Effector CD8-positive, alpha-beta T cell (primary cell): ENCODE data around the gene RALGPS1.

Experiments
- DNase-seq: peaks from one replicate; lab custom pipeline; 2025; lab: John Stamatoyannopoulos, UW

The RALGPS1 gene

GRCh38 chr9:127021664-127022363, 107.2 kb downstream of the RALGPS1 start:
- no peak for DNase-seq

GRCh38 chr9:127022913-127023660, 108.5 kb downstream of the RALGPS1 start:
- DNase-seq = no peak

- DNase-seq = no peak
These were observed 110.5 kb downstream of the RALGPS1 start for GRCh38 chr9:127025042-127025441.

DNA sequence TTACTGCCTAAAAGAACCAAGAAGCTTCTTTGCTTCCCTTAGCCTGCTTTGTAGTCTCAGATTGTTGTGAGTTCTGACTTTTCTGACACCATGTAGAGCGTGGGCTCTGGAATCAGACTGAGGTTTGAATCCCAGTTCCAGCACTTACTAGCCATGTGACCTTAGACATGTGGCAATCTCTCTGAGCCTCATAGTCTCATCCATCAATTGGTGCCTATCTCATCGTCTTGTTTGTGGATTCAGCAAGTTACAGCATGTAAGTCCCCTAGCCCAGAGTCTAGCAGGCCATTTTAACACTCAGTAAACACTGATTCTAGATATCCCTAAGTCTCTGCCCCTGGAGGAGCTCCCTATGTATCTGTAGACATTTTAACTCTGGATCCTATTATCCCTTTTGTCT, 113.1 kb downstream of the RALGPS1 start:
- DNase-seq = no peak

GRCh38 chr9:127029548-127029947, 115.0 kb downstream of the RALGPS1 start:
- DNase-seq = no peak

GRCh38 chr9:127030814-127031740, 116.5 kb downstream of the RALGPS1 start:
- DNase-seq = no peak

GRCh38 chr9:127032256-127032655, 117.7 kb downstream of the RALGPS1 start:
- no peak for DNase-seq

GRCh38 chr9:127033061-127033460, 118.5 kb downstream of the RALGPS1 start:
- no peak for DNase-seq

GRCh38 chr9:127033789-127034188, 119.2 kb downstream of the RALGPS1 start:
- no peak for DNase-seq

DNA sequence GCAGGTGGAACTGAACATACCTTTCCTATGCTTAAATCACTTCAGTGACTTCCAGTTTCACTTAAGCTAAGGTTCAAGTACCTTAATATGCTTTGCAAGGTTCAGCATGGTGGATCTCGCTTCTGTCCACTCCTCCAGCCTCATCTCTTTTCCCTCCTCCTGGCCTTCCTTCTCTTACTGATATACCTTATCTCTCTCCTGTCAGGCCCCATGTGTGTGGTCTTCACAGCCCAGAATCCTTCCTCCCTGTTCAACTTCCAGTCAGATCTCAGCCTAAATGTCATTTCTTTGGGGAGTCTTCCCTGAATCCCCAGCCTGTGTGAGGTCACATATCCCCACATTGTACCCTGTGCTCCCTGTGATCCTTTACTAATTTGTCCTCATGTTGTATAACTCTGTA, 120.1 kb downstream of the RALGPS1 start:
- no peak for DNase-seq

DNA sequence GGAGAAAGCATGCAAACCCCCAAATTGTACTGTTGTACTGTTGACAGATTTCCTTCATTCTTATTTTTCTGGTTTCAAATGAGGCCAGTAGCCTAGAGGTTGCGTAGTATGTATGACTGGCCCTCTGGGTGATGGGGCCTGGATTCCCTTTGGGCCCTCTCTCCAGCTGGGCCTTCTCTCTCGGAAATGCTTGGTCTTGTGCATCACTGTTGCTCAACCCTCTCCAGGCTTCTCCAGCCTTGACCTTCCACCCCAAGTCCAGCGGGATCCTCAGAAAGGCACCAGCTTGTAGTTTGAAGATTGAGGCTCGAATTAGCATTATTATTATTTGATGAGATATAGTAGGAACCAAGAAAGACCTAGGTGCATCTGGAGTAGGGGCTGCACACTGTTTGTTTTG, 120.8 kb downstream of the RALGPS1 start:
- DNase-seq = no peak

- DNase-seq = no peak
These were observed 121.4 kb downstream of the RALGPS1 start for GRCh38 chr9:127035948-127036347.

DNA sequence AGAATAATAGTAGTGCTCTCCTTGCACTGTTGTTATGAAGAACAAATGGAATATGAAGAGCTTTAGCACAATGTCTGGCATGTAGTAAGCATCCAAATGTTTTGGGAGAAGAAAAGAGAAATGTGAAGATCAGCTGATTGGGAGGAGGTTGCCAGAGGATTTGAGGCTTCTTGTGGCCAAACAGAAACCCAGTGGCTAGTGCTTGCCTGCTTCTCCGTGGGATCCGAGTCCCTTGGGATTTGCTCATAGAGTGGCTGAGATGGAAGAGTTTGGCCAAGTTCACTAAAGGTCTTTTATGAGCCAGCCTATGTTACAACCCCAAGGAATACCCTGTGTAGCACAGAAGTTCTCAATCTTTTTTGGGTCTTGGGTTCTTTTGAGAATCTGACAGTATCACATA, 121.9 kb downstream of the RALGPS1 start:
- DNase-seq = no peak

DNA sequence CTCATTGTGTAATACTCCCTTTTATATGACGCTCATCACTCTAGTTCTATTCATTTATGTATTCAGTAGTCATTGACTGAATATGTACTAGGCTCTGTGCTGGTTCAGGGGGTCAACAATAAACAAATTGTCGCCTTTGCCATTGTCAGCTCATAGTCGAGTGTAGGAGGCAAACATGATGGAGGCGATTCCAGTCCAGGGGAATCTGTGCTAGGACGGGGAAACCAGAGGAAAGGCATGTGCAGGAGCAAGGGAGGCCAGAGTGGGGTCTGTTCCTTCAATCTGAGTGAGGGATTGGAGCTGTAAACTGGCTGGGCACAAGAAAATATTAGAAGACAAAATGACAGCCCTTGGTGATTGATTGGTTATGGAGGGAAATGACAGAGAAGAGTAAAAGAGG, 123.9 kb downstream of the RALGPS1 start:
- DNase-seq = no peak

GRCh38 chr9:127039492-127039891, 124.9 kb downstream of the RALGPS1 start:
- no peak for DNase-seq

- DNase-seq = no peak
These were observed 130.6 kb downstream of the RALGPS1 start for GRCh38 chr9:127045148-127045547.

DNA sequence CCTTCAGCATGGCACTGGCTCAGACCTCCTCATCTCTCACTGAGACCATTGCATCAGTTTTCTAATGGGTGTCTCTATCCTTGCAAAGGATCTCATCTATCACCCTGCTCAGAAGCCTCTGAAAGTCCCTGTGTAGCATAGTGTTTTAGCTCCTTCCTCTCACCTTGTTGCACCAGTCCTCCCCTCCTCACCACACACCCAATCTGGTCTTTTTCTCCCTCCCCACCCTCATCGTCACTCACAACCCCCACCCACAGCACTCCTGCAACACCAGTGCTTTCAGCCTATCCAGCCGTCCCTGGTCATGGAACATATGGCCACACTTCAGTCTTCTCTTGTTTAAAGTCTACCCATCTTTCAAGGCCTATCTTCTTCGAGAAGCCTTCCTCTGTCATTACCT, 133.4 kb downstream of the RALGPS1 start:
- no peak for DNase-seq

DNA sequence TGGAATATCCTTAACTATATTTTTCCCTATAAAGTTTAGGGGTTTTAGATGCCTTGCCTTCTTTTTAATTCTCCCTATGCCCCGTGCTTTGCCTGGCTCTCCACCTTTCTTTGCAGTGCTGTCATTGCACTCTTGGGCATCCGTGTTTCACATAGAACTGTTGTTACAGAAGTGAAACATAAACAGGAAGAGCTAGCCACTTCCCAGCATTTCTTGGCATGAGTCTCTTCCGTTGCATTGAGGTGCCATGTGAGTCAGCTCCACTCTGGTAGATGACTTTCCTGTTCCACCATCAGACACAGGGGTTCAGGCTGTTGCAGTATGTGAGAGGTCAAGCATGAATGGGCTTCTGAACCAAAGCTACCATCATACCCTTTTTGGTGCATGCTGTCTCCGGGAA, 134.5 kb downstream of the RALGPS1 start:
- no peak for DNase-seq

DNA sequence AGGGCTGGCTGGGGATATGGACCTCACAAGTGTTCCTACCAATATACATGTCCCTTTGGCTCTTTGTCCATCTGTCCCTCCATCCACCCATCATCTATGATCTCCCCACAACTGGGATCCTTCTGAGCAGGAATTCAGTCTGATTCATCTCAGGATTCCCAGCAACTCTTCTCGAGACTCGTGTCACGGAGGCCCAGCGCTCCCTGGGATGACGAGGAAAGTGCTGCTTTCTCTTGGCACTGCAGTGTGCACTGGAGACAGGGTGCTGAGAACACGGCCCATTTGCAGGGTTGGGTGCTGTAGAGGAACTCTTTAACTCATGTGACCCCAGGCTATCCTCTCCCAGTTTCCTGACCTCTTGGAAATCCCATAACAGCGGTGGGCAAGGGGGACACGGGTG, 135.0 kb downstream of the RALGPS1 start:
- no peak for DNase-seq

- DNase-seq = no peak
These were observed 135.6 kb downstream of the RALGPS1 start for GRCh38 chr9:127050152-127050551.

DNA sequence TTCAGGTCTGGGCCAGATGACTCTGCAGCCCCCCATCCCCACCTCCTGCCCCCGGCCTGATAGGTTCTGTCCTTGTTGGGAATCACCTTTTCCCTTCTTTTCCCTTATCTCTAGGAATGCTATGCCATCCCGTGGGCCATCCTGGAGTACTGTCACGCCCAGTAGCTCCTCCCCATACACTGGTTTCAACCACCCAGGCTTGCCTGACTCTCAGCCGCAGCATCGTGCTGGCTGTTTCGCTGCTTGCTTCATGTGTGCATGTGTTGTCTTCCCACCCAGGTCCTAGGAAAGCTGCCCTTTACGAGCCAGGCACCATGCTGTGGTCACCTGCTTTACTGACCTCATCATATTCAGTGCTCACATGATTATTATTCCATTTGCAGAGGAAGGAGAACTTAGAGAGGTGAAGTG, 136.0 kb downstream of the RALGPS1 start:
- no peak for DNase-seq

GRCh38 chr9:127051881-127052595, 137.5 kb downstream of the RALGPS1 start:
- DNase-seq = no peak
